OCI-LY7 (cell line): ENCODE results near the gene NKAIN2.

Experiments used
- EZH2phosphoT487 ChIP-seq: fragments of 200-600 bp; sonication (generic); IDR thresholded peaks from 2 replicates; pipeline ENCODE4 v1.6.1; 2018; ENCODE audit warnings: low read depth, borderline replicate concordance, mild to moderate bottlenecking, mixed run types, antibody characterized with exemption, low read length, moderate library complexity, mixed read lengths
- TF ChIP-seq, protein P1 (sequence below): fragments of 200-600 bp; sonication (generic); conservative IDR thresholded peaks from 2 replicates; pipeline ENCODE4 v1.5.1; 2014; ENCODE audit warnings: mild to moderate bottlenecking, antibody characterized with exemption, low read length, moderate library complexity, mixed read lengths

GRCh38 chr6:123830120-123830519 lies 26.5 kb downstream of the NKAIN2 start:
- no peak for TF ChIP-seq EZH2phosphoT487
- TF ChIP-seq, protein P1, sequence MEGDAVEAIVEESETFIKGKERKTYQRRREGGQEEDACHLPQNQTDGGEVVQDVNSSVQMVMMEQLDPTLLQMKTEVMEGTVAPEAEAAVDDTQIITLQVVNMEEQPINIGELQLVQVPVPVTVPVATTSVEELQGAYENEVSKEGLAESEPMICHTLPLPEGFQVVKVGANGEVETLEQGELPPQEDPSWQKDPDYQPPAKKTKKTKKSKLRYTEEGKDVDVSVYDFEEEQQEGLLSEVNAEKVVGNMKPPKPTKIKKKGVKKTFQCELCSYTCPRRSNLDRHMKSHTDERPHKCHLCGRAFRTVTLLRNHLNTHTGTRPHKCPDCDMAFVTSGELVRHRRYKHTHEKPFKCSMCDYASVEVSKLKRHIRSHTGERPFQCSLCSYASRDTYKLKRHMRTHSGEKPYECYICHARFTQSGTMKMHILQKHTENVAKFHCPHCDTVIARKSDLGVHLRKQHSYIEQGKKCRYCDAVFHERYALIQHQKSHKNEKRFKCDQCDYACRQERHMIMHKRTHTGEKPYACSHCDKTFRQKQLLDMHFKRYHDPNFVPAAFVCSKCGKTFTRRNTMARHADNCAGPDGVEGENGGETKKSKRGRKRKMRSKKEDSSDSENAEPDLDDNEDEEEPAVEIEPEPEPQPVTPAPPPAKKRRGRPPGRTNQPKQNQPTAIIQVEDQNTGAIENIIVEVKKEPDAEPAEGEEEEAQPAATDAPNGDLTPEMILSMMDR = no peak
